HG02943 (cell line): Measurements from ENCODE around the gene NTM.

ENCODE experiments used
- ATAC-seq: cut with Tn5 transposase; IDR thresholded peaks from one replicate; pipeline ENCODE4 v1.9.1; 2021; ENCODE audit warnings: mild to moderate bottlenecking, low read depth, moderate library complexity; ENCODE audit not compliant: unreplicated experiment

NTM gene

GRCh38 chr11:131802440-131803115 is 432.2 kb downstream of the NTM start:
- no peak for ATAC-seq

GRCh38 chr11:131807876-131808275 is 437.5 kb downstream of the NTM start:
- no peak for ATAC-seq

GRCh38 chr11:131808470-131808869 is 438.1 kb downstream of the NTM start:
- ATAC-seq = no peak

GRCh38 chr11:131809203-131809918 is 438.9 kb downstream of the NTM start:
- ATAC-seq = no peak

GRCh38 chr11:131810541-131810940 is 440.1 kb downstream of the NTM start:
- no peak for ATAC-seq

- ATAC-seq = no peak
Observed at GRCh38 chr11:131811383-131811782, 441.0 kb downstream of the NTM start.

- no peak for ATAC-seq
Observed at GRCh38 chr11:131814108-131814507, 443.7 kb downstream of the NTM start.

GRCh38 chr11:131815590-131815989 is 445.2 kb downstream of the NTM start:
- ATAC-seq = no peak

- no peak for ATAC-seq
Observed at GRCh38 chr11:131816051-131816450, 445.6 kb downstream of the NTM start.

GRCh38 chr11:131817687-131818188 is 447.3 kb downstream of the NTM start:
- no peak for ATAC-seq

GRCh38 chr11:131819865-131820264 is 449.4 kb downstream of the NTM start:
- no peak for ATAC-seq

- ATAC-seq = no peak
Observed at GRCh38 chr11:131822506-131822905, 452.1 kb downstream of the NTM start.

GRCh38 chr11:131823772-131824171 is 453.4 kb downstream of the NTM start:
- no peak for ATAC-seq

- no peak for ATAC-seq
Observed at GRCh38 chr11:131824771-131825170, 454.4 kb downstream of the NTM start.

GRCh38 chr11:131827430-131827829 is 457.0 kb downstream of the NTM start:
- no peak for ATAC-seq

- no peak for ATAC-seq
Observed at GRCh38 chr11:131829725-131830124, 459.3 kb downstream of the NTM start.

GRCh38 chr11:131832079-131832478 is 461.7 kb downstream of the NTM start:
- no peak for ATAC-seq

- ATAC-seq = no peak
Observed at GRCh38 chr11:131833366-131833765, 463.0 kb downstream of the NTM start.

- no peak for ATAC-seq
Observed at GRCh38 chr11:131837562-131837961, 467.1 kb downstream of the NTM start.

GRCh38 chr11:131838016-131838415 is 467.6 kb downstream of the NTM start:
- ATAC-seq = no peak

GRCh38 chr11:131839326-131839725 is 468.9 kb downstream of the NTM start:
- no peak for ATAC-seq

GRCh38 chr11:131840545-131840944 is 470.1 kb downstream of the NTM start:
- no peak for ATAC-seq
